Left lung (tissue), 10 donors: ENCODE data around the gene ZNF467. TPM values are rescaled to one million over a fixed set of nuclear protein-coding genes. Genes with fewer than 3 reads are reported as not detected.
A peak's percentile ranks its signal among the peaks of the same experiment; 100 is the strongest.

Experiments
- ATAC-seq: fragments of 200-7000 bp; cut with Tn5 transposase; one replicate; pipeline ENCODE4 v1.9.1; 2020; ENCODE audit warnings: moderate library complexity
- DNase-seq, 4 donors: peaks; one replicate each; pipeline ENCODE4 v3.0.0-alpha.2; 2013 to 2020
- H3K27ac ChIP-seq, 2 donors: fragments of 200-600 bp; sonication (generic) in 1 of 2; one replicate each; pipeline versions ENCODE4 v1.5.0 to v1.8.0; 2020 to 2021
- H3K27me3 ChIP-seq, 2 donors: fragments of 200-600 bp; sonication (generic) in 1 of 2; one replicate each; pipeline versions ENCODE4 v1.5.0 to v1.8.0; 2020 to 2021
- H3K36me3 ChIP-seq, 2 donors: fragments of 200-600 bp; sonication (generic) in 1 of 2; one replicate each; pipeline versions ENCODE4 v1.5.0 to v1.8.0; 2020 to 2021
- H3K4me1 ChIP-seq, 2 donors: fragments of 200-600 bp; one replicate each; pipeline ENCODE4 v1.8.0; 2021
- H3K4me3 ChIP-seq, 2 donors: fragments of 200-600 bp; sonication (generic) in 1 of 2; one replicate each; pipeline versions ENCODE4 v1.5.0 to v1.8.0; 2020 to 2021; ENCODE audit warnings: mild to moderate bottlenecking in 1 of 2
- H3K9me3 ChIP-seq, 2 donors: fragments of 200-600 bp; sonication (generic) in 1 of 2; one replicate each; pipeline versions ENCODE4 v1.5.0 to v1.8.0; 2020 to 2021
- CTCF ChIP-seq, 2 donors: fragments of 200-600 bp; sonication (generic) in 1 of 2; IDR thresholded peaks; one replicate each; pipeline versions ENCODE4 v1.5.0 to v1.8.0; 2021; ENCODE audit warnings: antibody characterized with exemption in 2 of 2
- intact Hi-C, 2 donors: fragments of 100-400 bp; cut with DNase I; formaldehyde crosslinking; loops; one replicate each; pipeline versions ENCODE4 v1.11.2 to v1.14.2; 2022
- polyA plus RNA-seq, 6 donors: library from polyadenylated mRNA; unstranded; fragments of 120-200 nt; gene quantifications; one replicate each; pipeline ENCODE4 v1.2.1, GENCODE V29; 2013; ENCODE audit not compliant: insufficient read length in 6 of 6
- total RNA-seq, 2 donors: library from RNA; stranded (reverse); fragmentation: NEBNext Ultra II Directional; extraction: Animal tissue kit (Norgen Biotek cat#: 25700); gene quantifications; one replicate each; pipeline ENCODE4 v1.2.1, GENCODE V29; 2021
- donor health status: DM: no; HTN: yes; CAD: no.
- donor health status: DM: no; HTN: no; CAD: no.

Gene ZNF467
- total and polyA plus RNA-seq, 8 donors: 20.8 to 36.9 (median 29.3) TPM

- peaks cover 0 to 22% of the 10 kb centered on the region in 2 donors for H3K27me3 ChIP-seq
- intact Hi-C loops: no loop called here
- no peak for ATAC-seq
Observed at GRCh38 chr7:149736478-149737360, 36.7 kb downstream of the ZNF467 start.

GRCh38 chr7:149735779-149736477 lies 37.5 kb downstream of the ZNF467 start:
- H3K27ac ChIP-seq: no peak overlapping the region
- intact Hi-C loops: no loop called here
- H3K4me1 ChIP-seq: no peaks in the 10 kb centered on the region
- H3K4me3 ChIP-seq: no peak overlapping the region
- H3K36me3 ChIP-seq: peaks cover 0 to 31% of the 10 kb centered on the region in 2 donors
- H3K27me3 ChIP-seq: peaks cover 0 to 18% of the 10 kb centered on the region in 2 donors
- no peak for ATAC-seq
- no peaks in the 10 kb centered on the region for H3K9me3 ChIP-seq
- no peak for TF ChIP-seq CTCF (IDR thresholded peaks at IDR 0.05)
- peak in 1 of 4 donors; percentile 55 for DNase-seq

More at GRCh38 chr7:149736478-149737360, 36.7 kb downstream of the ZNF467 start:
- TF ChIP-seq CTCF (IDR thresholded peaks at IDR 0.05): no peak
- H3K9me3 ChIP-seq: no peaks in the 10 kb centered on the region
- no peak overlapping the region for H3K4me3 ChIP-seq
- peak in 1 of 4 donors; percentile 23 for DNase-seq
- no peak overlapping the region for H3K27ac ChIP-seq
- peaks cover under 1 to 3% of the 10 kb centered on the region in 2 donors for H3K4me1 ChIP-seq
- H3K36me3 ChIP-seq: peaks cover 0 to 23% of the 10 kb centered on the region in 2 donors

- no peaks in the 10 kb centered on the region for H3K4me1 ChIP-seq
- intact Hi-C loops: no loop called here
Observed at GRCh38 chr7:149735181-149735602, 38.2 kb downstream of the ZNF467 start.

GRCh38 chr7:149734791-149735075 lies 38.7 kb downstream of the ZNF467 start:
- intact Hi-C loops: no loop called here
- no peak for DNase-seq
- ATAC-seq: no peak
- Histone ChIP-seq H3K27me3 (peaks cover 0 to 18% of the 10 kb centered on the region in 2 donors), H3K27ac (no peak overlapping the region), H3K4me3 (no peak overlapping the region), H3K36me3 (peaks cover 0 to 43% of the 10 kb centered on the region in 2 donors), H3K9me3 (no peaks in the 10 kb centered on the region), H3K4me1 (no peaks in the 10 kb centered on the region)
- TF ChIP-seq CTCF (IDR thresholded peaks at IDR 0.05): no peak

More at GRCh38 chr7:149735181-149735602, 38.2 kb downstream of the ZNF467 start:
- TF ChIP-seq CTCF (IDR thresholded peaks at IDR 0.05): no peak
- Histone ChIP-seq H3K27me3 (peaks cover 0 to 18% of the 10 kb centered on the region in 2 donors), H3K4me3 (no peak overlapping the region), H3K27ac (no peak overlapping the region), H3K9me3 (no peaks in the 10 kb centered on the region), H3K36me3 (peaks cover 0 to 38% of the 10 kb centered on the region in 2 donors)
- ATAC-seq: no peak
- DNase-seq: peak in 1 of 4 donors; percentile 49
